Activated CD8-positive, alpha-beta memory T cell treated with anti-CD3 and anti-CD28 coated beads, Interleukin-2, amount 50 U/mL, for 24 hours (primary cell): ENCODE results near the gene ZFAND6.

Experiments used
- DNase-seq: peaks from one replicate; pipeline ENCODE4 v3.0.0-alpha.2; 2020; ENCODE audit errors: extremely low read depth

ZFAND6 gene

GRCh38 chr15:80049046-80049445 is 10.4 kb upstream of the ZFAND6 start:
- DNase-seq: no peak

GRCh38 chr15:80052597-80053304 is 6.7 kb upstream of the ZFAND6 start:
- DNase-seq: no peak

GRCh38 chr15:80055933-80056332 is 3.5 kb upstream of the ZFAND6 start:
- no peak for DNase-seq

- DNase-seq: no peak
Observed at GRCh38 chr15:80058044-80058443, 1.4 kb upstream of the ZFAND6 start.

- DNase-seq: no peak
Observed at GRCh38 chr15:80059786-80060355, 395 bp downstream of the ZFAND6 start.

GRCh38 chr15:80060356-80061006 is 1.0 kb downstream of the ZFAND6 start:
- no peak for DNase-seq

GRCh38 chr15:80061582-80061981 is 2.1 kb downstream of the ZFAND6 start:
- DNase-seq: no peak

- DNase-seq: no peak
Observed at GRCh38 chr15:80066912-80067311, 7.4 kb downstream of the ZFAND6 start.

- no peak for DNase-seq
Observed at GRCh38 chr15:80068578-80068977, 9.1 kb downstream of the ZFAND6 start.

GRCh38 chr15:80070840-80071239 is 11.4 kb downstream of the ZFAND6 start:
- no peak for DNase-seq

GRCh38 chr15:80071652-80072051 is 12.2 kb downstream of the ZFAND6 start:
- no peak for DNase-seq

- DNase-seq: no peak
Observed at GRCh38 chr15:80072285-80072994, 13.0 kb downstream of the ZFAND6 start.

- no peak for DNase-seq
Observed at GRCh38 chr15:80073197-80073596, 13.7 kb downstream of the ZFAND6 start.

- DNase-seq: no peak
Observed at GRCh38 chr15:80076321-80077318, 17.1 kb downstream of the ZFAND6 start.

GRCh38 chr15:80081390-80081789 is 21.9 kb downstream of the ZFAND6 start:
- no peak for DNase-seq

GRCh38 chr15:80087104-80087503 is 27.6 kb downstream of the ZFAND6 start:
- no peak for DNase-seq

- no peak for DNase-seq
Observed at GRCh38 chr15:80090041-80090440, 30.6 kb downstream of the ZFAND6 start.

- DNase-seq: no peak
Observed at GRCh38 chr15:80090879-80091503, 31.5 kb downstream of the ZFAND6 start.

GRCh38 chr15:80093854-80094418 is 34.5 kb downstream of the ZFAND6 start:
- DNase-seq: no peak

GRCh38 chr15:80095511-80095910 is 36.0 kb downstream of the ZFAND6 start:
- DNase-seq: no peak

GRCh38 chr15:80095969-80096368 is 36.5 kb downstream of the ZFAND6 start:
- no peak for DNase-seq
